Amniotic epithelial cell (primary cell): Measurements from ENCODE around the gene CIITA.
"Not testable (repeated sequence)": the region's sequence is repeated elsewhere in the genome, so short reads cannot be mapped to it uniquely, and the experiment has no call there.

Experiments used
- DNase-seq: peaks from one replicate; pipeline ENCODE4 v3.0.0-alpha.2; 2010; ENCODE audit warnings: low read depth

Gene CIITA, protein sequence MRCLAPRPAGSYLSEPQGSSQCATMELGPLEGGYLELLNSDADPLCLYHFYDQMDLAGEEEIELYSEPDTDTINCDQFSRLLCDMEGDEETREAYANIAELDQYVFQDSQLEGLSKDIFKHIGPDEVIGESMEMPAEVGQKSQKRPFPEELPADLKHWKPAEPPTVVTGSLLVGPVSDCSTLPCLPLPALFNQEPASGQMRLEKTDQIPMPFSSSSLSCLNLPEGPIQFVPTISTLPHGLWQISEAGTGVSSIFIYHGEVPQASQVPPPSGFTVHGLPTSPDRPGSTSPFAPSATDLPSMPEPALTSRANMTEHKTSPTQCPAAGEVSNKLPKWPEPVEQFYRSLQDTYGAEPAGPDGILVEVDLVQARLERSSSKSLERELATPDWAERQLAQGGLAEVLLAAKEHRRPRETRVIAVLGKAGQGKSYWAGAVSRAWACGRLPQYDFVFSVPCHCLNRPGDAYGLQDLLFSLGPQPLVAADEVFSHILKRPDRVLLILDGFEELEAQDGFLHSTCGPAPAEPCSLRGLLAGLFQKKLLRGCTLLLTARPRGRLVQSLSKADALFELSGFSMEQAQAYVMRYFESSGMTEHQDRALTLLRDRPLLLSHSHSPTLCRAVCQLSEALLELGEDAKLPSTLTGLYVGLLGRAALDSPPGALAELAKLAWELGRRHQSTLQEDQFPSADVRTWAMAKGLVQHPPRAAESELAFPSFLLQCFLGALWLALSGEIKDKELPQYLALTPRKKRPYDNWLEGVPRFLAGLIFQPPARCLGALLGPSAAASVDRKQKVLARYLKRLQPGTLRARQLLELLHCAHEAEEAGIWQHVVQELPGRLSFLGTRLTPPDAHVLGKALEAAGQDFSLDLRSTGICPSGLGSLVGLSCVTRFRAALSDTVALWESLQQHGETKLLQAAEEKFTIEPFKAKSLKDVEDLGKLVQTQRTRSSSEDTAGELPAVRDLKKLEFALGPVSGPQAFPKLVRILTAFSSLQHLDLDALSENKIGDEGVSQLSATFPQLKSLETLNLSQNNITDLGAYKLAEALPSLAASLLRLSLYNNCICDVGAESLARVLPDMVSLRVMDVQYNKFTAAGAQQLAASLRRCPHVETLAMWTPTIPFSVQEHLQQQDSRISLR

DNA sequence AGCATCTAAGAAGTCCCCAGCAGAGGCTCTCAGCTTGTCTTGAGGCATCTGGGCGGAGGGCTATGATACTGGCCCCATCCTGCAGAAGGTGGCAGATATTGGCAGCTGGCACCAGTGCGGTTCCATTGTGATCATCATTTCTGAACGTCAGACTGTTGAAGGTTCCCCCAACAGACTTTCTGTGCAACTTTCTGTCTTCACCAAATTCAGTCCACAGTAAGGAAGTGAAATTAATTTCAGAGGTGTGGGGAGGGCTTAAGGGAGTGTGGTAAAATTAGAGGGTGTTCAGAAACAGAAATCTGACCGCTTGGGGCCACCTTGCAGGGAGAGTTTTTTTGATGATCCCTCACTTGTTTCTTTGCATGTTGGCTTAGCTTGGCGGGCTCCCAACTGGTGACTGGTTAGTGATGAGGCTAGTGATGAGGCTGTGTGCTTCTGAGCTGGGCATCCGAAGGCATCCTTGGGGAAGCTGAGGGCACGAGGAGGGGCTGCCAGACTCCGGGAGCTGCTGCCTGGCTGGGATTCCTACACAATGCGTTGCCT, at the start of gene CIITA:
Gene CIITA, plus strand, starts transcription at position 404 of the 543 bp plus-strand sequence. Its CDS starts 129 bp downstream, at position 533.
- DNase-seq: peak; percentile 58

DNA sequence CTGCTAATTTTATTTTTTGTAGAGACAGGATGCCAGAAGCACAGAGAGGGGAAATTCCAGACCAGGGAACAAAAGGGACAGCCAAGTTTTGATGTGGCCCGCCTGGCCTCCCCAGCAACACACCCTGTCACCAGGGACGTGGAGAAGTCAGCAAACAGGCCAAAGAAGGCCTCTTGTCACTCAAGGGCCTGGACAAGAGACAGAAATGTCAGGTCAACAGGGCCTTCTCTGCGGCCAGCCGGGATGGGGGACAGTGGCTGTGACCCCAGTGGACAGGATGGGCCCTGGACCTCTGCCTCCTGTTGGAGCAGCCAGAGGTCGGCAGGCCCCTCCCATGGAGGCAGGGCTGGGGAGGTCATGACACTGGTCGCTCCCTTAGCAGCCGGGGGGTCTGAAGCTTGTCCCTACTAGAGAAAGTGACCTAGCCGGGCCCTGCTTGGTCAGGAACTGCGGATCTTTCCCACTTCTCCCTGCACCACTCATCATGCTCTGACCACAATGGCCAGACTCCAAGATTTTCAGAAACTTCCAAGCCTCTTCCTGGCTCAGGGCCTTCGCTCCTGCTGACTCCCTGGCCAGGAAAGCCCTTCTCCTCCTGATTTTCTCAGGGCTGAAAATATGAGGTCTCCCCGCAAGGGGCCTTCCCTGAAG, 49.2 kb upstream of the CIITA start:
- peak; percentile 83 for DNase-seq

DNA sequence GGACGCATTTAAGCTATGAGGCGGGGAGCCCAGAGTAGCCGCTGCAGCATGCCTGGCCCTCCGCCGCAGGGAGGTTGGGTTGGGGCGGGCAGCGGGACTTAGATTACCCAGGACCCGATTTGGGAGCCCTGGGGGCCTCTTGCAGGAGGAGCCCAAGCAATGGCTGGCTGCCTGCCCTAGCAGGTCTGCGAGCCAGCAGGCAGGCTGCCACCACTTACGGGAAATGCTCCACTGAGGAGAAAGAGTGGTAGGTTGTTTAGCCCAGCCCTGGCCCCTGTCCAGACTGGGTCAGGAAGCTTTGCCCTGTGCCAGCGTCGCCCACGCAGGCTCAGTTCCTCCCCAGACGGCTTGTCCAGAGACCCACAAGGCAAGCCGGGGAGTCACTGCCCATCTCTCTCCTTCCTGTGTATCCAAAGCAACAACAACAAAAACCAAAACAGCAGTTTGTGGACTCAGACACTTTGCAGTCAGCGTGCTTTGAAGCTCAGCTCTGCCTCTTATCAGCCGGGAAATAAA, 48.1 kb upstream of the CIITA start:
- DNase-seq: peak; percentile 84

- DNase-seq: peak; percentile 7
Measured at GRCh38 chr16:10829390-10830098, 47.5 kb upstream of the CIITA start.

GRCh38 chr16:10830240-10830639, 46.8 kb upstream of the CIITA start:
- DNase-seq: not testable (repeated sequence)

GRCh38 chr16:10831894-10832886, 44.8 kb upstream of the CIITA start:
- no peak for DNase-seq

GRCh38 chr16:10833271-10833670, 43.7 kb upstream of the CIITA start:
- DNase-seq: no peak

DNA sequence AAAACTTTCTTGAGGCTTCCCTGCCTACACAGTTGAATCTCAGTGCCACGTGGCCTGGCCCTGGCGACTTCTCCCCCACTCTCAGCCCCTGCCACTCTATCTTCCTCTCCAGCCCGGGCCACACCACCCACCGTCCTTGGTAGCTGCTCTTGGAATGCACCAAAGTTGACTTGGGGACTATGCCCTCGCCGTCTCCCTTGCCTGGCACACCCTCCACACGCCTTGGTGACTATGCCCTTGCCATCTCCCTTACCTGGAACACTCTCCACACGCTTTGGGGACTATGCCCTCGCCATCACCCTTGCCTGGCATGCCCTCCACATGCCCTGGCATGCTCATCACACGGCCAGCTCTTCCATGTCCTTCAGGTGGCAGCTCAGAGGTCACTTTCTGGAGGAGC, 42.9 kb upstream of the CIITA start:
- no peak for DNase-seq

- DNase-seq: no peak
Measured at GRCh38 chr16:10834766-10835165, 42.2 kb upstream of the CIITA start.

DNA sequence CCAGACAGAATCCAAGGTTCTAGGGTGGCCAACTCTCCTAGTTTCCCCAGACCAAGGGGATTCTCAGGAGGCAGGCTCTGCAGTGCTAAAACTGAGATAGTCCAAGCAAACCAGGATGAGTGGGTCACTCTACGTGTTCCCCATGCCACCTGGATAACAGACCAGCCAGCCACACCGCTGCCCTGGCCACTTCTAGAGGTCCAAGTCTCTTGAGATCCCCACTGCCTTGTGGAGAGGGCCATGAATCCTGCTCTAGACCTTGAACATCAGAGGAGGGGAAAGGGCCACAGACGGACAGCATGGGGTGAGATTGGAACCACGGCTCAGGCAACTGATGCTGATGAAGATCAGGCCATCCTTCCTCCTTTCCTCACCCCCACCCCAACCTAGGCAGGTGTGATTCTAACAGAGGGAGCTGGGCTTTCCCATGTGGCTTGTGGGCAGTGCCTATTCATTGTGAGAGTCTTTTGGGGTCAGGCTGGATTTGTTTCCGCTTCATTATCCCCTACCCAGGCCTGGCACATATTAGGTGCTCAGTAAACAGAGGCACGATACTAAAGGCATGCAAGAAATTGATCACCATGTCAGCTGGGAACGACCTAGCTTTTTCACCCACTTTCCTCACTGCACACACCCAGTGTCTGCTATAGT, 41.6 kb upstream of the CIITA start:
- DNase-seq: no peak

GRCh38 chr16:10836174-10836853, 40.7 kb upstream of the CIITA start:
- DNase-seq: no peak

GRCh38 chr16:10838621-10839278, 38.3 kb upstream of the CIITA start:
- no peak for DNase-seq

DNA sequence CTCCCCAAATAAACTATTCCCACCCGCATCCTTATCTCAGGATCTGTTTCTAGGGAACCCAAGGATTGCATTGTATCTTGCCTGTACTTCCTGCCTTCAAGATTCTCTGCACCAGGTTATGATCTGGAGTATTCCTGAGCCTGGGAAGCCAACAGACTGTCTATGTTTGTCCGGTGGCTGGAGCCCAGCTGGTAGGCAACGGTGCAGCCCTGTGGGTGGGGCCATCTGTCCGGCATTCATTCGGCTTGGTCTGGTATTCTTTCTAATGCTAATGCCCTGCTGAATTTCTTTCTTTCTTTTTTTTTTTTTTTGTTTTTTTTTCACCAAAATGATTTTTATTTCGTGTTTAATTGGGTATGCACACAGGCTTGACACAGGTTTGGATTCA, 37.7 kb upstream of the CIITA start:
- no peak for DNase-seq

DNA sequence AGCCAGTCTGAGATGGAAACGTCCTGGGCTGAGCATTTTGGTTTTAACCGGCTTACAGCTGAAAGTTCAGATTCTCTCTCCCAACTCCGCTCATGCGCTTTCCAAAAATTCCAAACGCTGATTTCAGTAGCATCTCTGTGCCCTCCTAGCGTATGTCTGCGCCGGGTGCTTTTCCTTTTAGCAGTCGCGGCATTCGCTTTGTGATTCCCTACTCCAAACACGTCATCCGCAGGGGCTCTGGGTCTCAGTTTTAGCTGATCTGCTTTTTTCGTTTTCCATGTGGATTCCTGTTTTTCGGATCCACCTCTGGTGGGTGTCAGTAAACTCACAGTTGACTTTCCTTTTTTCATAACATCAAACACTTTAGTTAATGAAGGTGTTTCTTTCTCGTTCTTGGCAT, 36.3 kb upstream of the CIITA start:
- no peak for DNase-seq

DNA sequence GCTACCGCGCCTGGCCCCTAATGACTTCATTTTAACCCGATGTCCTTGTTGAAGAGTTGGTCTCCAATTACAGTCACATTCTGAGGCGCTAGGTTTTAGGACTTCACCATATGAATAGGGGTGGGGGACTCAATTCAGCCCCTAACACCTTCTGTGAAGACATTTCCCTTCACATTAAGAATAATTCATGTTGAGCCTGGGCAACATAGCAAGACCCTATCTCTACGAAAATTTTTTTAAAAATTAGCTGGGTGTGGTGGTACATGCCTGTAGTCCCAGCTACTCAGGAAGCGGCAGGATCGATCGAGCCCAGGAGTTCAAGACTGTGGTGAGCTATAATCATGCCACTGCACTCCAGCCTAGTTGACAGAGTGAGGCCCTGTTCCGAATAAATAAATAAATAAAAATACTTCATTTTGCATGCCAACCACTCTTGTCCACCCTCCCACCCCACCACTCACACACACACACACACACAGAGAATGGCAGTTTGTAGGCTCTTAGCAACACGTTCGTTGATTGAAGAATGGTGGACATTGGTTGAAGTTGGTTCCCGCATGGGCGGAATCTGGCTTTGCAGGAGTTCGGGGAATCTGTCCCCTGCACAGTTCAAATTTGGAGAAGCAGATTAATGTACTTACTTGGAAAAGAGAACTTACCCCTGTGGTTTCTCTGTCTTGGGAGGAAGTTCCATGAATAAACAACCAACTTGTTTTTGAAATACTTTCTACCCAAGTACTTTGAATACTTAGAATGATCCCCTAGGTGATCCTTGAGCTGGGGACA, 30.6 kb upstream of the CIITA start:
- DNase-seq: no peak

- DNase-seq: no peak
Measured at GRCh38 chr16:10847176-10847575, 29.8 kb upstream of the CIITA start.
